ENCODE measurements around the gene SLC7A4.

GRCh38 chr22:21022955-21023614 lies 9.3 kb downstream of the SLC7A4 start:
- TF ChIP-seq CTCF (IDR thresholded peaks at IDR 0.05) = no peak
- TF ChIP-seq POLR2A (IDR thresholded peaks at IDR 0.05) = no peak

Data from thyroid gland (tissue), 4 donors.